Natural killer cell (primary cell): ENCODE results near the gene RNF4. TPM values are rescaled to one million over a fixed set of nuclear protein-coding genes. Genes with fewer than 3 reads are reported as not detected.

ENCODE experiments used
- ATAC-seq, 3 donors: fragments of 150-1000 bp in 2 of 3; fragments of 200-7000 bp in 1 of 3; cut with Tn5 transposase; 1 replicate in 1 of 3; 2 replicates in 2 of 3; pipeline ENCODE4 v1.10.0; 2021; ENCODE audit warnings: mild to moderate bottlenecking in 2 of 3, moderate library complexity in 2 of 3
- DNase-seq, 2 donors: peaks; one replicate each; pipeline versions ENCODE4 v3.0.0 to v3.0.0-alpha.2; 2013 to 2021; ENCODE audit warnings: mixed read lengths in 1 of 2
- H3K27ac ChIP-seq: one replicate; pipeline ENCODE4 v1.5.1; 2013; ENCODE audit warnings: mild to moderate bottlenecking, low read length
- H3K27me3 ChIP-seq: one replicate; pipeline ENCODE4 v1.6.1; 2013; ENCODE audit warnings: low read length; ENCODE audit not compliant: control insufficient read depth, insufficient read depth
- H3K36me3 ChIP-seq: one replicate; pipeline ENCODE4 v1.6.1; 2013; ENCODE audit warnings: low read length; ENCODE audit not compliant: control insufficient read depth, insufficient read depth
- H3K4me1 ChIP-seq: one replicate; pipeline ENCODE4 v1.6.1; 2013; ENCODE audit warnings: low read length; ENCODE audit not compliant: control insufficient read depth, insufficient read depth
- H3K4me3 ChIP-seq: one replicate; pipeline ENCODE4 v1.5.1; 2013; ENCODE audit warnings: low read length
- H3K9me3 ChIP-seq: one replicate; pipeline ENCODE4 v1.6.1; 2013; ENCODE audit warnings: low read length; ENCODE audit not compliant: control insufficient read depth, insufficient read depth
- H3K27ac Mint-ChIP-seq, 2 donors: one replicate each; pipeline ENCODE4 v1.8.0; 2022; ENCODE audit warnings: mild to moderate bottlenecking in 2 of 2, mixed read lengths in 2 of 2, moderate library complexity in 1 of 2
- H3K27me3 Mint-ChIP-seq, 2 donors: one replicate each; pipeline ENCODE4 v1.8.0; 2022; ENCODE audit warnings: low read depth in 2 of 2, mixed read lengths in 2 of 2
- H3K36me3 Mint-ChIP-seq: one replicate; pipeline ENCODE4 v1.8.0; 2022; ENCODE audit warnings: mixed read lengths
- H3K4me1 Mint-ChIP-seq, 2 donors: one replicate each; pipeline ENCODE4 v1.8.0; 2022; ENCODE audit warnings: mixed read lengths in 2 of 2
- H3K4me3 Mint-ChIP-seq: one replicate; pipeline ENCODE4 v1.8.0; 2022; ENCODE audit warnings: mild to moderate bottlenecking, moderate library complexity, mixed read lengths
- H3K9me3 Mint-ChIP-seq, 2 donors: one replicate each; pipeline ENCODE4 v1.8.0; 2022; ENCODE audit warnings: mixed read lengths in 2 of 2
- WGBS: methylation state at CpG from one replicate; pipeline ENCODE4 v1.1.7; 2013; ENCODE audit warnings: missing lambda C conversion rate; ENCODE audit not compliant: insufficient coverage; 5-methylcytosine and 5-hydroxymethylcytosine counted together
- intact Hi-C: fragments of 100-400 bp; cut with micrococcal nuclease; formaldehyde crosslinking; loops from one replicate; pipeline ENCODE4 v1.14.2; 2022
- total RNA-seq, 4 donors: library from RNA; stranded (reverse); fragments of 120-200 nt in 1 of 4; gene quantifications; one replicate each; pipeline versions ENCODE4 v1.2.3 to v1.2.4, GENCODE V29; 2013 to 2022
- TF ChIP-seq, protein P1 (sequence below): fragments of 200-600 bp; IDR thresholded peaks from one replicate; pipeline ENCODE4 v1.8.0; 2022; ENCODE audit warnings: antibody characterized with exemption

RNF4 gene
- total RNA-seq, 3 donors from 2014 or later (not counting 1 experiment from before 2014, with no cell fraction given): 103 to 130 (median 123) TPM

DNA sequence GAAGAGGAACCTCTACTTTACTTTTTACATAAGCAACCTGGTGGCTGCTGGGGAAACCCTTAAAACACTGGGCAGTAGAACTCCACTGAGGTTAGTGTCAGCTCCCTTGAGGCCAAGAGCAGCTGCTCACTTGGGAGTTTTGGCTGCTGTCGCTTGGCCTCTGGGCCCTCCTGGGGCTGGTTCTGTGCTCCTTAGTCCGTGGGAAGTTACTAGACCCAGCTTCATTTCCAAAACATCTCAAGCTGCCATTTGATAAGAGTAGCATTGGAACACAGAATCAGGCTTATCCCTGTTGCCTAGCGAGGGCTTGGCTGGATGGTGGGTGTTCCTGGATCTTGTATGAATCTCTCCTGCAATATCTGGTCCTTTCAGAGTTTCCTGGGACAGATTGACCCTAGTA lies 26.1 kb downstream of the RNF4 start:
- Mint-ChIP-seq H3K27ac (peak overlapping the region; percentile 16 to 22), H3K4me1 (peaks cover 21 to 24% of the 10 kb centered on the region in 2 donors), H3K9me3 (no peaks in the 10 kb centered on the region), H3K4me3 (no peak overlapping the region), H3K36me3 (peaks cover 10% of the 10 kb centered on the region), H3K27me3 (no peaks in the 10 kb centered on the region)
- no peaks in the 10 kb centered on the region for H3K27me3 ChIP-seq
- no peaks in the 10 kb centered on the region for H3K9me3 ChIP-seq
- H3K36me3 ChIP-seq: peaks cover 70% of the 10 kb centered on the region
- DNase-seq (no peak), ATAC-seq (no peak)
- intact Hi-C loops: no loop called here
- H3K27ac ChIP-seq: no peak overlapping the region
- WGBS: 95% methylated on average over 3 of the region's 3 CpGs
- H3K4me3 ChIP-seq: no peak overlapping the region
- H3K4me1 ChIP-seq: no peaks in the 10 kb centered on the region
- TF ChIP-seq, protein P1, sequence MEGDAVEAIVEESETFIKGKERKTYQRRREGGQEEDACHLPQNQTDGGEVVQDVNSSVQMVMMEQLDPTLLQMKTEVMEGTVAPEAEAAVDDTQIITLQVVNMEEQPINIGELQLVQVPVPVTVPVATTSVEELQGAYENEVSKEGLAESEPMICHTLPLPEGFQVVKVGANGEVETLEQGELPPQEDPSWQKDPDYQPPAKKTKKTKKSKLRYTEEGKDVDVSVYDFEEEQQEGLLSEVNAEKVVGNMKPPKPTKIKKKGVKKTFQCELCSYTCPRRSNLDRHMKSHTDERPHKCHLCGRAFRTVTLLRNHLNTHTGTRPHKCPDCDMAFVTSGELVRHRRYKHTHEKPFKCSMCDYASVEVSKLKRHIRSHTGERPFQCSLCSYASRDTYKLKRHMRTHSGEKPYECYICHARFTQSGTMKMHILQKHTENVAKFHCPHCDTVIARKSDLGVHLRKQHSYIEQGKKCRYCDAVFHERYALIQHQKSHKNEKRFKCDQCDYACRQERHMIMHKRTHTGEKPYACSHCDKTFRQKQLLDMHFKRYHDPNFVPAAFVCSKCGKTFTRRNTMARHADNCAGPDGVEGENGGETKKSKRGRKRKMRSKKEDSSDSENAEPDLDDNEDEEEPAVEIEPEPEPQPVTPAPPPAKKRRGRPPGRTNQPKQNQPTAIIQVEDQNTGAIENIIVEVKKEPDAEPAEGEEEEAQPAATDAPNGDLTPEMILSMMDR: no peak

DNA sequence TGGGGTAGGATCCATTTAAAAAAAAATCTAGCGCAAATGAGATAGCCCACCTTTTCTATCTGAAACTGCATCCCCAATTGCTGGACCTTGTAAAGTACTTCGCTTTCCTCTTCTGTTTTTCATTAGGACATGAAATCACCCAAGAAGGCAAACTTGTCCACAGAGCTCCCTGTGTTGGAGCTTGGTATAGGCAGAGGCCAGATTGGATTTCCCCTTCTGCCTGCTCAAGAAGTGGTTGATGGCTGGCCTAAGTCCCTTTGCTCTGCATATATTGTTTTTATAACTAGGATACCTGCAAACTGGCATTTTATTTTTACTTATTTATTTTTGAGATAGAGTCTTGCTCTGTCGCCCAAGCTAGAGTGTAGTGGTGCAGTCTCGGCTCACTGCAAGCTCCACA lies 28.4 kb downstream of the RNF4 start:
- TF ChIP-seq, protein P1: no peak
- no peak for ATAC-seq
- no peak overlapping the region for H3K4me3 Mint-ChIP-seq
- intact Hi-C loops: no loop called here
- H3K9me3 ChIP-seq: no peaks in the 10 kb centered on the region
- H3K27ac ChIP-seq: no peak overlapping the region
- H3K27me3 ChIP-seq: no peaks in the 10 kb centered on the region
- peaks cover 70% of the 10 kb centered on the region for H3K36me3 ChIP-seq
- peak overlapping the region; percentile 2 to 66 for H3K27ac Mint-ChIP-seq
- H3K4me1 Mint-ChIP-seq: peaks cover 20 to 23% of the 10 kb centered on the region in 2 donors
- WGBS: 99% methylated on average over 4 of the region's 4 CpGs
- no peak overlapping the region for H3K4me3 ChIP-seq
- DNase-seq: no peak
- no peaks in the 10 kb centered on the region for H3K36me3 Mint-ChIP-seq
- no peaks in the 10 kb centered on the region for H3K27me3 Mint-ChIP-seq
- H3K4me1 ChIP-seq: no peaks in the 10 kb centered on the region
- H3K9me3 Mint-ChIP-seq: no peaks in the 10 kb centered on the region

DNA sequence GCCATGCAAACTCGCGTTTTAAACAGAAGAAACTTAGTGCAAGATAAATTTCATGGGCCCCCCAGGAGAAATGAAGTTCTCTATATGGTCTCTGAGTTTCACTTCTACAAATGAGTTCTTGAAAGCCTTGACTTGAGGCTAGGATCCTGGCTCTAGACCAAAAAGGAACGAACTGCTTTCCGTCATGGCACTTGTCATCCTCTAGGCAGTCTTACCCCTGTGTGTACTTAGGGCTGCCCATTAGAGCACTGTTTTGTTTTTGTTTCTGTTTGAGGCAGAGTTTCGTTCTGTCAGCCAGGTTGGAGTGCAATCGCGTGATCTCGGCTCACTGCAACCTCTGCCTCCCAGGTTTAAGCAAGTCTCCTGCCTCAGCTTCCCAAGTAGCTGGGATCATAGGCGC lies 29.0 kb downstream of the RNF4 start:
- Histone ChIP-seq H3K4me1 (no peaks in the 10 kb centered on the region), H3K27me3 (no peaks in the 10 kb centered on the region), H3K36me3 (peaks cover 66% of the 10 kb centered on the region), H3K4me3 (no peak overlapping the region), H3K9me3 (no peaks in the 10 kb centered on the region), H3K27ac (no peak overlapping the region)
- Mint-ChIP-seq H3K27me3 (no peaks in the 10 kb centered on the region), H3K4me1 (peaks cover 15 to 19% of the 10 kb centered on the region in 2 donors), H3K9me3 (no peaks in the 10 kb centered on the region), H3K4me3 (no peak overlapping the region), H3K27ac (peak overlapping the region in 1 of 2 donors; percentile 66), H3K36me3 (no peaks in the 10 kb centered on the region)
- ATAC-seq (peak; percentile 18 to 52 (median 26)), DNase-seq (no peak)
- TF ChIP-seq, protein P1: no peak
- intact Hi-C loops: no loop called here
- WGBS: 76% methylated on average over 9 of the region's 9 CpGs

DNA sequence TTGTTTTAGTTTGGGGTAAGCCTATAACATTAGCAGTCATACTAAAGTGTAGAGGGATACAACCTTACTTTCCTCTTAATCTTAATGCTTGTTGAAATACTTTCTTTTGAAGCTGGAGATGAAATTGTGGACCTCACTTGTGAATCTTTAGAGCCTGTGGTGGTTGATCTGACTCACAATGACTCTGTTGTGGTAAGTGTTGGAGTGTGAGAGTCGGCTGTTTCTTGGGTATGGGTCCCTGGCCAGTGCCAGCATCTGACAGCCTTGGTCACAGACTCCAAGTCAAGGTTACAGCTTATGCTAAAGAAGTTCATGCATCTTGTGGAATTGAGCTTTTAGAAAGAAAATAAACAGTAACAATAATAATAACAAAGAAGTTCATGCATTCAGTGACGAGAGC lies 31.6 kb downstream of the RNF4 start:
- H3K9me3 ChIP-seq: no peaks in the 10 kb centered on the region
- TF ChIP-seq, protein P1: no peak
- no peak overlapping the region for H3K27ac ChIP-seq
- 90% methylated on average over 2 of the region's 2 CpGs for WGBS
- intact Hi-C loops: no loop called here
- Mint-ChIP-seq H3K36me3 (no peaks in the 10 kb centered on the region), H3K4me3 (no peak overlapping the region), H3K9me3 (no peaks in the 10 kb centered on the region), H3K4me1 (peaks cover 17 to 18% of the 10 kb centered on the region in 2 donors), H3K27ac (peak overlapping the region in 1 of 2 donors; percentile 53), H3K27me3 (no peaks in the 10 kb centered on the region)
- no peaks in the 10 kb centered on the region for H3K4me1 ChIP-seq
- no peak for DNase-seq
- H3K36me3 ChIP-seq: peaks cover 61% of the 10 kb centered on the region
- peak in 2 of 3 donors; percentile 29 to 39 for ATAC-seq
- H3K27me3 ChIP-seq: no peaks in the 10 kb centered on the region
- H3K4me3 ChIP-seq: no peak overlapping the region
